Small intestine (tissue), 7 donors: ENCODE measurements around the gene CHCHD10. TPM values are rescaled to one million over a fixed set of nuclear protein-coding genes. Genes with fewer than 3 reads are reported as not detected.

Experiments used
- DNase-seq, 2 donors: peaks; one replicate each; pipeline versions ENCODE4 v3.0.0 to v3.0.0-alpha.2; 2013
- FAIRE-seq: peaks from 2 replicates; lab custom pipeline; 2012; peaks lifted over from hg19 to GRCh38; lab: Jason Lieb, UNC
- H3K27ac ChIP-seq, 3 donors: one replicate each; pipeline ENCODE4 v1.5.1; 2013; ENCODE audit warnings: low read length in 2 of 3, mild to moderate bottlenecking in 2 of 3, control low read depth in 1 of 3, inconsistent platforms in 1 of 3, low read depth in 1 of 3, moderate library complexity in 1 of 3
- H3K27me3 ChIP-seq, 3 donors: one replicate each; pipeline ENCODE4 v1.6.1; 2013; ENCODE audit warnings: low read length in 3 of 3, inconsistent platforms in 1 of 3; ENCODE audit not compliant: control insufficient read depth in 3 of 3, insufficient read depth in 3 of 3
- H3K36me3 ChIP-seq, 3 donors: one replicate each; pipeline ENCODE4 v1.6.1; 2013; ENCODE audit warnings: low read length in 3 of 3, inconsistent platforms in 1 of 3, low read depth in 1 of 3, mild to moderate bottlenecking in 1 of 3, moderate library complexity in 1 of 3; ENCODE audit not compliant: control insufficient read depth in 3 of 3, insufficient read depth in 2 of 3
- H3K4me1 ChIP-seq, 3 donors: one replicate each; pipeline ENCODE4 v1.6.1; 2013; ENCODE audit warnings: low read length in 2 of 3, inconsistent platforms in 1 of 3, low read depth in 1 of 3, mild to moderate bottlenecking in 1 of 3, moderate library complexity in 1 of 3; ENCODE audit not compliant: control insufficient read depth in 3 of 3, insufficient read depth in 2 of 3
- H3K4me3 ChIP-seq, 3 donors: one replicate each; pipeline ENCODE4 v1.5.1; 2013; ENCODE audit warnings: low read length in 3 of 3, control low read depth in 1 of 3, inconsistent platforms in 1 of 3, low read depth in 1 of 3, mild to moderate bottlenecking in 1 of 3, moderate library complexity in 1 of 3
- H3K9me3 ChIP-seq, 2 donors: one replicate each; pipeline ENCODE4 v1.6.1; 2013; ENCODE audit warnings: low read depth in 1 of 2, low read length in 1 of 2; ENCODE audit not compliant: control insufficient read depth in 2 of 2, insufficient read depth in 1 of 2
- WGBS, 3 donors: extraction: QIAGEN DNeasy Blood & Tissue Kit; methylation state at CpG; one replicate each; pipeline ENCODE4 v1.1.7; 2013; 5-methylcytosine and 5-hydroxymethylcytosine counted together
- polyA plus RNA-seq, 4 donors: library from polyadenylated mRNA; stranded (reverse) in 3 of 4; unstranded in 1 of 4; fragments of 200-250 nt in 3 of 4; fragments of 120-200 nt in 1 of 4; gene quantifications; one replicate each; pipeline versions ENCODE4 v1.2.1 to v1.2.3, GENCODE V29; 2013
- donor health status: healthy with polysubstance abuse.
- donor health status: control.
- donor health status: control.
- donor health status: Bipolar disorder and iron deficiency.
- donor health status: healthy.

CHCHD10 gene
- polyA plus RNA-seq, 4 donors = 53.5 to 544 (median 282) TPM

DNA sequence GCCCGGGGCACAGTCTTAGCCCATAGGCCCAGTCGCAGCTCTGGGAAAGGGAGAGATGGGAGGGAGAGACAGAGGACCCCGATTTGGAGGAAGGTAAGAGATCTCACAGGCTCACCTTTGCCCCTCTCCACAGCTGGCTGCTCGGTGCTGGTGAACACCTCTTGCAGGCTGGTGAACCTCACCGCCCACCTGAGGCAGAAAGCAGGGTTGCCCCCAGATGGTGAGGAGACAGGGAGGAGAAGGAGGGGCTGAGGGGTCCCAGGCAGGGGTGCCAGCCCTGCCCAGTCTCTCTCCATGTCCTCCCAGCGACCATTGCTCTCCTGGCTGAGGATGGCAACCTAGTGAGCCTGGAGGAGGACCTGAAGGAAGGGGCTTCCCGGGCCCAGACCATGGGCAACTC lies 3.8 kb downstream of the CHCHD10 start:
- Histone ChIP-seq H3K27ac (no peak overlapping the region), H3K4me1 (peaks cover 0 to 17% (median 4%) of the 10 kb centered on the region in 3 donors), H3K9me3 (no peaks in the 10 kb centered on the region), H3K4me3 (no peak overlapping the region), H3K27me3 (no peaks in the 10 kb centered on the region), H3K36me3 (peaks cover 0 to 21% (median 2%) of the 10 kb centered on the region in 3 donors)
- FAIRE-seq (no peak), DNase-seq (no peak)
- 61 to 70% (median 63%) methylated on average over 6 to 7 of the region's 7 CpGs for WGBS, 3 donors

DNA sequence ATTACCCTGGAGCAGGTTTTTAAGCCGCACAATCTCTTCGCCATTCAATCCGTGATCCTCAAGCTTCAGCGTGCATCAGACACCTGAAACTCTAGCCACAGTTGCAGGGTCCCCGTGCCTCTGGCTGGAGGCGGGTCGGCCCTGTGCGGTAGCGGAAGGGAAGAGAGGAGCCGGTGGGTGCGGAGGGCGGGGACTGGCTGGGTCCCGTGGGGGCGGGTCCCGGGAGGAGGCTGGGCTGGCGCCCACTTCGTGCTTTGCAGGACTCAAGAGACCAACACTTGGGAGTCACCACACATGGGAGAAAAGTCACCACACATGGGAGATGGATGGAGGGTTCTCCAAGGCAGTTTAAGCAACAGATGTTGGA lies 4.2 kb downstream of the CHCHD10 start:
- Histone ChIP-seq H3K27ac (no peak overlapping the region), H3K36me3 (peaks cover 0 to 21% (median 2%) of the 10 kb centered on the region in 3 donors), H3K27me3 (no peaks in the 10 kb centered on the region), H3K4me3 (peak overlapping the region in 1 of 3 donors; percentile 5), H3K9me3 (no peaks in the 10 kb centered on the region), H3K4me1 (peaks cover 0 to 17% (median 4%) of the 10 kb centered on the region in 3 donors)
- 38 to 81% (median 63%) methylated on average over 17 of the region's 17 CpGs for WGBS, 3 donors
- FAIRE-seq (no peak), DNase-seq (no peak)

DNA sequence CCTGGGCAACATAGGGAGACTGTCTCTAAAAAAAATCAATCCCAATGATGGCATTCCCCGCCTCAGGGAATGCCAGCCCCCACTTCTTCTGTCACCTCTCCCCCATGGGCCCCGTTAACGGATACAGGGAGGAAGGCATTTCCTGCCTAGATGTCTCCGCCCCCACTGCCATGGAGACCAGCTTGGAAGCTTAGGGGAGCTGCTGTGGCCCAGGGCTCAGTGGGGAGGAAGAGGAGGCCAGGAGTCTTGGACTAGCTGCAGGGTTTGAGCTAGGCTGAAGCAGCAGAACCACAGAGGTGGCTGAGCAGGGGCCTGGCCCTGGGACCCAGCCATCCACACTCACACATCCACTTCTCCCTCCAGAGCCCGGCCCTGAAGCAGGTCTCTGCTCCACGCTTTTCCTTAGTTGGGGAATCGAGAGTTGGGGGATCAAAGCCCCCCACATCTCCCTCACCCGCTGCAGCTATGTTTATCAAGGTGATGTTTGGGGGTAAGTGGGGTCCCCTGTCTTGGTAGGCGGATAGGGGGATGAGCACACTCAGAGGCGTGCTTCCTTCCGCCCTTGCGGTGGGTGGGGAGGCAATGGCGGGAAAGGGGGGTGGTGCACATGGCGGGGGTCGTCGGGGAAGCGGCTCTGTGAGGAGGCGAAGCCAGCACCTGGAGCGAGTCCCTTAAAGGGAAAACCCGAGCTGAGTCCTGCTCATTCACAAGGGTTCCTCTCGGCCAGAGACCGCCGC lies 4.8 kb downstream of the CHCHD10 start, which contains the start of gene C22orf15:
TSS of gene C22orf15 (plus strand) at position 149 of the 737 bp plus-strand sequence. CDS start at position 466, 317 bp downstream.
- DNase-seq = no peak
- Histone ChIP-seq H3K27ac (no peak within 1 kb of the TSS), H3K36me3 (peaks cover 0 to 21% (median 2%) of the 10 kb centered on the region in 3 donors), H3K27me3 (no peaks in the 10 kb centered on the region), H3K4me1 (peaks cover 0 to 15% (median 4%) of the 10 kb centered on the region in 3 donors), H3K9me3 (no peaks in the 10 kb centered on the region), H3K4me3 (peak within 1 kb of the TSS in 1 of 3 donors; percentile 5)
- FAIRE-seq = no peak
- 44 to 74% (median 58%) methylated on average over 23 of the region's 23 CpGs for WGBS, 3 donors

DNA sequence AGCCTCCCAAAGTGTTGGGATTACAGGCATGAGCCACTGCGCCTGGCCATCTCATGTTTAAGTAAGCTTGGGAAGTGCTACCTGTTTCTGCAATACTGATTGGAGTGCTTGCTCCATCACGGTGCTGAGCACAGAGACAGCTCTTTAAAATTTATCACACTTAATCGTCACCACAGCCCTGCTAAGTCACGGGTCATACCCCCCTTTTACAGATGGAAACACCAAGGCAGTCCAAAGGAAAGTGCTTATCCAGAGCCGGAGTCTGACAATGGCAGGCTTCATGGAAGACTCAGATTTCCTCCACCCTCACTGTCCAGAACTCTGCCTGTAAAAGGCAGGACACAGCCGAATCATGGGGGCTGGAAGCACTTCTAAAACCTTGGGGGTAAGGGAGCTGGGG lies 7.7 kb downstream of the CHCHD10 start:
- 82 to 94% (median 91%) methylated on average over 6 of the region's 6 CpGs for WGBS, 3 donors
- DNase-seq (no peak), FAIRE-seq (no peak)
- no peaks in the 10 kb centered on the region for H3K9me3 ChIP-seq
- peaks cover 0 to 10% (median 4%) of the 10 kb centered on the region in 3 donors for H3K4me1 ChIP-seq
- no peak overlapping the region for H3K4me3 ChIP-seq
- H3K27me3 ChIP-seq = no peaks in the 10 kb centered on the region
- peaks cover 0 to 8% (median 0%) of the 10 kb centered on the region in 3 donors for H3K36me3 ChIP-seq
- no peak overlapping the region for H3K27ac ChIP-seq

DNA sequence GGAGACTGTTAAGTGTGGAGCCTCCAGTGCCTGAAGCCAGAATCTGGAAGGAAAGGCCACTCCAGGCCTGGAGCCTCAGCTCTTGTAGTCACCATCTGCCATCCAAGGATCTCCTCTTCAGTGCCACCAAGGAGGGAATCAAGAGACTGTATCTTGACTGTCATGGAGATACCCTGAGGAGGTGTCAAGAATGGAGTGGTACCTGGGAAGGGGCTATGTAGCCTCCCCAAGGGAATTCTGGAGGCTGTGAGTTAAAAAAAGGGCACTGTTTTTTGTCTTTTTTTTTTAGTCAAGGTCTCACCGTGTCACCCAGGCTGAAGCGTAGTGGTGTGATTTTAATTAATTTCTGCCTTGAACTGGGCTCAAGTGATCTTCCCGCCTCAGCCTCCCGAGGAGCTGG lies 8.2 kb downstream of the CHCHD10 start:
- no peak for FAIRE-seq
- WGBS, 3 donors = 82 to 92% (median 89%) methylated on average over 4 of the region's 4 CpGs
- peaks cover 0 to 10% (median 4%) of the 10 kb centered on the region in 3 donors for H3K4me1 ChIP-seq
- no peaks in the 10 kb centered on the region for H3K27me3 ChIP-seq
- no peak overlapping the region for H3K27ac ChIP-seq
- H3K36me3 ChIP-seq = peaks cover 0 to 3% (median 0%) of the 10 kb centered on the region in 3 donors
- DNase-seq = no peak
- H3K4me3 ChIP-seq = no peak overlapping the region
- H3K9me3 ChIP-seq = no peaks in the 10 kb centered on the region

DNA sequence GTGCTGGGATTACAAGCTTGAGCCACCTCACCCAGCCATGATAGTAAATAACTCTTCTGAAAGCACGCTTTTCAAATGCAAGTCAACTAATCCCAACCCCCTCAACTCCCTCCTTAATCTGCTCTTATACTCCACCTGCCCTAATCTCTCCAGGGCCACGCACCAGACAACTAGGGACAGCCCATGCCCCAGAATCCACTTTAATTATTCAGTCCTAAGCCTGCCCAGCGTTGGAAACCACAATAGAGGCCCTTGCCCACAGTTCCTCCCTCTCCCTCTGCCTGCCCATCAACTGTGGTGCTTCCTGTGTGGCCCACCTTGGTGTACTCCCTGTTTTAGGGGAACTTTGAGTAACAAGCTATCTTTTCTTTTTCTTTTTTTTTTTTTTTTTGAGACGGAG lies 10.9 kb downstream of the CHCHD10 start:
- WGBS, 3 donors = 44 to 48% (median 48%) methylated on average over 3 to 4 of the region's 4 CpGs
- Histone ChIP-seq H3K27me3 (no peaks in the 10 kb centered on the region), H3K4me3 (no peak overlapping the region), H3K4me1 (no peaks in the 10 kb centered on the region), H3K36me3 (no peaks in the 10 kb centered on the region), H3K9me3 (no peaks in the 10 kb centered on the region), H3K27ac (no peak overlapping the region)
- FAIRE-seq = no peak
- no peak for DNase-seq

DNA sequence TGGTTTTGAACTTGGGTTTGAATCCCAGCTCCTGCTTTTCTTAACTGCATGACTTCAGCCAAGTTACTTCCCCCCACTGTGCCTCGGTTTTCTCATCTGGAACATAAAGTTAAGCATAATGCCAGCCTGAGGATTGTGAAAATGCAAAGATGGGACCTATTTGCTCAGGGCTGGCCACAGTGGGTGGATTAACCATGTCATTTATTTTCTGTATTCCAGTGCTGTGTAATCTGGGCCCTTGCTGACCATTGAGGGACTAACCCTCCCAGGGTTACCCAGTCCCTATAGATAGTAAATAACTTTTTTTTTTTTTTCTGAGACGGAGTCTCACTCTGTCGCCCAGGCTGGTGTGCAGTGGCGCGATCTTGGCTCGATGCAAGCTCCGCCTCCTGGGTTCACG lies 12.1 kb downstream of the CHCHD10 start:
- Histone ChIP-seq H3K4me3 (no peak overlapping the region), H3K36me3 (no peaks in the 10 kb centered on the region), H3K27me3 (no peaks in the 10 kb centered on the region), H3K4me1 (peaks cover 0 to 3% (median 0%) of the 10 kb centered on the region in 3 donors), H3K27ac (no peak overlapping the region), H3K9me3 (no peaks in the 10 kb centered on the region)
- DNase-seq (no peak), FAIRE-seq (no peak)
- WGBS, 3 donors = 67 to 87% (median 68%) methylated on average over 8 of the region's 8 CpGs

DNA sequence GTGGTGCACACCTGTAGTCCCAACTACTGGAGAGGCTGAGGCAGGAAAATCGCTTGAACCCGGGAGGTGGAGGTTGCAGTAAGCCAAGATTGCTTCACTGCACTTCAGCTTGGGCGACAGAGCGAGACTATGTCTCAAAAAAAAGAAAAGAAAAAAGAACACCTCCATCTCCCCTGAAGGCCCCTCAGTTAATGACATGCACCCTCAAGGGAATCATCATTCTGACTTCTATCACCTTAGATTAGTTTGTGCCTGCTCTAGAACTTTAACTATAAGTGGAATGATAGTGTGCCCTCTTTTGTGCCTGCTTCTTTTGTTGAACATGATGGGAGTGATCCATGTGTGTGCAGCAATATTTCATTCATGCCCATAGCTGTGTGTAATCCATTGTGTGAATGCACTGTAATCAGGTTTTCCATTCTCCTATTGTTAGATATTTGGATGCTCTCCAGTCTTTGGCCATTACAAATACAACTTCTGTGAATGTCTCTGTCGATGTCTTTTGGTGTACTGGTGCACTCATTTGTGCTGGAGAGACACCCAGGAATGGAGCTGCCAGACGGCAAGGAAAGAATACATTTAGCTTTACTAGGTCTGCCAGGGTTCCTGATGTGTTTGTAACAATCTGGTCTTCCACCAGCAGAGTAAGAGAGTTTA lies 12.7 kb downstream of the CHCHD10 start:
- WGBS, 3 donors = 71 to 77% (median 76%) methylated on average over 6 of the region's 6 CpGs
- Histone ChIP-seq H3K4me3 (no peak overlapping the region), H3K36me3 (no peaks in the 10 kb centered on the region), H3K9me3 (no peaks in the 10 kb centered on the region), H3K4me1 (peaks cover 0 to 5% (median 0%) of the 10 kb centered on the region in 3 donors), H3K27me3 (no peaks in the 10 kb centered on the region), H3K27ac (no peak overlapping the region)
- FAIRE-seq = no peak
- no peak for DNase-seq
